PC-3 (cell line): ENCODE data around the gene ACAP1.
"Not testable (repeated sequence)": the region's sequence is repeated elsewhere in the genome, so short reads cannot be mapped to it uniquely, and the experiment has no call there.

Source experiments
- CTCF ChIP-seq: fragments of 300-600 bp; sonication (generic); conservative IDR thresholded peaks from 2 replicates; pipeline ENCODE4 v1.5.1; 2017; ENCODE audit warnings: antibody characterized with exemption, low read depth, mild to moderate bottlenecking, low read length
- EZH2 ChIP-seq: fragments of 300-600 bp; sonication (generic); IDR thresholded peaks from one replicate; pipeline ENCODE4 v1.6.1; 2017; ENCODE audit warnings: antibody characterized with exemption, mild to moderate bottlenecking, low read length; ENCODE audit not compliant: unreplicated experiment

DNA sequence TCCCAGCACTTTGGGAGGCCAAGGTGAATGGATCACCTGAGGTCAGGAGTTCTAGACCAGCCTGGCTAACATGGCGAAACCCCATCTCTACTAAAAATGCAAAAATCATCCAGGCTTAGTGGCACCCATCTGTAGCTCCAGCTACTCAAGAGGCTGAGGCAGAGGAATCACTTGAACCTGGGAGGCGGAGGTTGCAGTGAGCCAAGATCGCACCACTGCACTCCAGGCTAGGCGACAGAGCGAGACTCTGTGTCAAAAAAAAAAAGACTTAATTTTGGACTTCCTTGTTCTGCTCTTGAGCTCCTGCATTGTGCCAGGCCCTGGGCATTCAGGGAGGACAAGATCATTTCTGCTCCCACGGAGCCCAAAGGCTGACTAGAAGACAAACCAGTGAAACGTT is 1.3 kb downstream of the ACAP1 start:
- TF ChIP-seq EZH2, CTCF: not testable (repeated sequence)
